GM12872 (cell line): ENCODE data around the gene VSTM2L.

Source experiments
- CTCF ChIP-seq: IDR thresholded peaks from 3 replicates; pipeline ENCODE4 v1.5.1; 2011; ENCODE audit warnings: low read depth, mild to moderate bottlenecking, low read length, moderate library complexity; ENCODE audit not compliant: insufficient read depth

VSTM2L gene

GRCh38 chr20:37875460-37876175, 27.3 kb upstream of the VSTM2L start:
- no peak for TF ChIP-seq CTCF

GRCh38 chr20:37876863-37877262, 26.1 kb upstream of the VSTM2L start:
- no peak for TF ChIP-seq CTCF

GRCh38 chr20:37877832-37878772, 24.8 kb upstream of the VSTM2L start:
- no peak for TF ChIP-seq CTCF

GRCh38 chr20:37878835-37879599, 23.9 kb upstream of the VSTM2L start:
- no peak for TF ChIP-seq CTCF

GRCh38 chr20:37879843-37880242, 23.1 kb upstream of the VSTM2L start:
- no peak for TF ChIP-seq CTCF

GRCh38 chr20:37880726-37881591, 22.0 kb upstream of the VSTM2L start:
- TF ChIP-seq CTCF, result no peak
